ENCODE measurements around the gene HNRNPUL1. TPM values are rescaled to one million over a fixed set of nuclear protein-coding genes. Genes with fewer than 3 reads are reported as not detected.

HNRNPUL1 gene
- total and polyA plus RNA-seq, 9 of the 15 experiments (the other 6 are each of a cell fraction or from before 2014, with no cell fraction given): 7.3 to 211 (median 85.0) TPM

DNA sequence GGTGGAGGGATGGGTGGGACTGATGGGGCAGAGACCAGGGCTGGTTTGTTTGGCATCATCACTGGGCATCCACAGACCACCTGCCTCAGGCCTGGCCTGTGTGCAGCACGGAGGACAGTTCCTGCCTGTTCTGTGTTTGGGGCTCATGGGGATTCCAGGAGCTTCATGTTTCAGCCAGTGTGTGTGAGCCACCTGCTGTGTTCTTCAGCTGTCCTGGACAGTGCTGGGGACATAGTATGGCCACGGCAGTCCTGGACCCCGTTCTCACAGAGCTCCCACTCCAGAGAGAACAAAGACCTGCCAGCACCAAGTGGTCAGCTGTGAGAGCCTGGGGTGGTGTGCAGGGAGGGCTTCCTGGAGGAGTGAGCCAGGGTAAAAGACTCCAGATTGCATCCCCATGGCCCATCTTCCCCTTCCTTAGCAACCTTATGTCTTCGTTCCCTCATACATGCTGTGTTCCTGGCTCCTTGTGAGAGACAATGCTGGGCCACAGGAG is 43.8 kb downstream of the HNRNPUL1 start:
- no peak overlapping the region for H3K4me3 ChIP-seq
- in situ Hi-C loops (cut with MboI) (loop anchor here (25.0 kb wide), 1 partner anchor 254 kb away; no protein-coding TSS in a partner anchor), intact Hi-C loops (cut with micrococcal nuclease) (loop anchor here (5.0 kb wide), 2 partner anchors 44 to 106 kb away; partner anchors contain the start of gene TGFB1)
- peaks cover 61% of the 10 kb centered on the region for H3K36me3 ChIP-seq (ENCODE audit: control insufficient read depth, insufficient read depth, low read length)
- TF ChIP-seq ZBTB1 (CRISPR knock-in tag; IDR thresholded peaks at IDR 0.05; ENCODE audit: borderline replicate concordance, low read depth) (0 out of 2 replicates have a peak, but pooled peaks have one; percentile 26), PHTF2 (CRISPR knock-in tag; IDR thresholded peaks at IDR 0.05) (no peak), CREB1 (IDR thresholded peaks at IDR 0.05) (no peak), CREB1 (CRISPR knock-in tag; IDR thresholded peaks at IDR 0.05) (0 out of 2 replicates have a peak, but pooled peaks have one; percentile 41), PML (IDR thresholded peaks at IDR 0.05; ENCODE audit: low read length) (0 out of 2 replicates have a peak, but pooled peaks have one; percentile 12), RFX5 (IDR thresholded peaks at IDR 0.05; ENCODE audit: low read depth, low read length) (no peak), GABPB1 (CRISPR knock-in tag; IDR thresholded peaks at IDR 0.05) (0 out of 2 replicates have a peak, but pooled peaks have one; percentile 28), ZFP36 (IDR thresholded peaks at IDR 0.05; ENCODE audit: low read depth, low read length, partially characterized antibody) (peak; percentile 95), KAT7 (CRISPR knock-in tag; IDR thresholded peaks at IDR 0.05; ENCODE audit: borderline replicate concordance) (0 out of 2 replicates have a peak, but pooled peaks have one; percentile 55), ZNF124 (CRISPR knock-in tag; IDR thresholded peaks at IDR 0.05) (no peak), POLR2G (IDR thresholded peaks at IDR 0.05; ENCODE audit: low read depth, low read length) (0 out of 2 replicates have a peak, but pooled peaks have one; percentile 27), ZNF695 (CRISPR knock-in tag; IDR thresholded peaks at IDR 0.05) (no peak), RBM22 (IDR thresholded peaks at IDR 0.05; ENCODE audit: low read depth, low read length, poor library complexity, severe bottlenecking) (no peak)
- TF ChIP-seq, protein P1, sequence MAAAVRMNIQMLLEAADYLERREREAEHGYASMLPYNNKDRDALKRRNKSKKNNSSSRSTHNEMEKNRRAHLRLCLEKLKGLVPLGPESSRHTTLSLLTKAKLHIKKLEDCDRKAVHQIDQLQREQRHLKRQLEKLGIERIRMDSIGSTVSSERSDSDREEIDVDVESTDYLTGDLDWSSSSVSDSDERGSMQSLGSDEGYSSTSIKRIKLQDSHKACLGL (CRISPR knock-in tag; IDR thresholded peaks at IDR 0.05; ENCODE audit: borderline replicate concordance, poor library complexity, severe bottlenecking): no peak
- TF ChIP-seq, protein P2, sequence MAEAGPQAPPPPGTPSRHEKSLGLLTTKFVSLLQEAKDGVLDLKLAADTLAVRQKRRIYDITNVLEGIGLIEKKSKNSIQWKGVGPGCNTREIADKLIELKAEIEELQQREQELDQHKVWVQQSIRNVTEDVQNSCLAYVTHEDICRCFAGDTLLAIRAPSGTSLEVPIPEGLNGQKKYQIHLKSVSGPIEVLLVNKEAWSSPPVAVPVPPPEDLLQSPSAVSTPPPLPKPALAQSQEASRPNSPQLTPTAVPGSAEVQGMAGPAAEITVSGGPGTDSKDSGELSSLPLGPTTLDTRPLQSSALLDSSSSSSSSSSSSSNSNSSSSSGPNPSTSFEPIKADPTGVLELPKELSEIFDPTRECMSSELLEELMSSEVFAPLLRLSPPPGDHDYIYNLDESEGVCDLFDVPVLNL (CRISPR knock-in tag; IDR thresholded peaks at IDR 0.05; ENCODE audit: low read depth): no peak
- TF ChIP-seq, protein P3, sequence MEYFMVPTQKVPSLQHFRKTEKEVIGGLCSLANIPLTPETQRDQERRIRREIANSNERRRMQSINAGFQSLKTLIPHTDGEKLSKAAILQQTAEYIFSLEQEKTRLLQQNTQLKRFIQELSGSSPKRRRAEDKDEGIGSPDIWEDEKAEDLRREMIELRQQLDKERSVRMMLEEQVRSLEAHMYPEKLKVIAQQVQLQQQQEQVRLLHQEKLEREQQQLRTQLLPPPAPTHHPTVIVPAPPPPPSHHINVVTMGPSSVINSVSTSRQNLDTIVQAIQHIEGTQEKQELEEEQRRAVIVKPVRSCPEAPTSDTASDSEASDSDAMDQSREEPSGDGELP (CRISPR knock-in tag; IDR thresholded peaks at IDR 0.05; ENCODE audit: borderline replicate concordance): peak; percentile 25; the same call in 1 of the 2 replicates
- no peak for DNase-seq (ENCODE audit: extremely low read depth in 1 of 4, low spot score in 3 of 4)
- peak overlapping the region; percentile 63 for H3K27ac ChIP-seq (ENCODE audit: extremely low read depth, low read depth, low read length)
- no peaks in the 10 kb centered on the region for H3K27me3 ChIP-seq (ENCODE audit: control insufficient read depth in 2 of 2, insufficient read depth in 2 of 2, low read length in 2 of 2)
- H2AFZ ChIP-seq (ENCODE audit: low read depth, low read length): no peak overlapping the region
- no peak for FAIRE-seq
- ChIA-PET CTCF (ENCODE audit: low intra/inter-chr PET ratio) (interaction anchor here (0.9 to 1.7 kb wide), 3 partner anchors 104 to 181 kb away, joined by 3 to 13 read pairs (median 3); partner anchors contain the start of gene ERICH4), POLR2A (interaction anchor here (0.6 to 2.2 kb wide), 7 partner anchors 9 to 712 kb away, joined by 3 to 8 read pairs (median 3); partner anchors contain the start of gene HNRNPUL1)
- no TSS peak for BruUV-seq (replicated peaks)
- H3K4me1 ChIP-seq (replicated peaks in 1 of 2; ENCODE audit: control insufficient read depth in 2 of 2, insufficient read depth in 2 of 2, low read length in 2 of 2): peaks cover 11 to 12% of the 10 kb centered on the region in 2 experiments; a peak in 4 of 5 replicates
- peaks cover 7% of the 10 kb centered on the region; the same call in 1 of the 2 replicates for H4K20me1 ChIP-seq (replicated peaks; ENCODE audit: control insufficient read depth, insufficient read depth, low read length)
- H3K4me2 ChIP-seq (ENCODE audit: insufficient read depth, low read length): no peak overlapping the region
- H3K79me2 ChIP-seq (ENCODE audit: control insufficient read depth, insufficient read depth, low read length): peaks cover 29% of the 10 kb centered on the region
- peak overlapping the region in 1 of 2 experiments; percentile 38; a peak in 1 of 4 replicates for H3K9ac ChIP-seq (ENCODE audit: insufficient read depth in 1 of 2, low read depth in 2 of 2, low read length in 2 of 2)
- 41% methylated on average over 4 of the region's 4 CpGs for WGBS (ENCODE audit: insufficient coverage, low coverage, missing lambda C conversion rate)
- H3K9me1 ChIP-seq (ENCODE audit: control insufficient read depth, insufficient read depth, low read length): no peaks in the 10 kb centered on the region
- peak; percentile 10 for ATAC-seq
- no peaks in the 10 kb centered on the region for H3K9me3 ChIP-seq (replicated peaks; ENCODE audit: control insufficient read depth, insufficient read depth, low read depth, low read length)

Measured in K562 (cell line).